Measurements from ENCODE around the gene SLC25A34. TPM values are rescaled to one million over a fixed set of nuclear protein-coding genes. Genes with fewer than 3 reads are reported as not detected.

SLC25A34 gene
- total and polyA plus RNA-seq, 11 donors = 1.6 to 71.2 (median 17.8) TPM

GRCh38 chr1:15755021-15755645 is 19.1 kb downstream of the SLC25A34 start:
- no peak overlapping the region for H3K27ac ChIP-seq
- no peak for DNase-seq
- H3K4me1 ChIP-seq = peaks cover 0 to 36% (median 18%) of the 10 kb centered on the region in 12 donors

DNA sequence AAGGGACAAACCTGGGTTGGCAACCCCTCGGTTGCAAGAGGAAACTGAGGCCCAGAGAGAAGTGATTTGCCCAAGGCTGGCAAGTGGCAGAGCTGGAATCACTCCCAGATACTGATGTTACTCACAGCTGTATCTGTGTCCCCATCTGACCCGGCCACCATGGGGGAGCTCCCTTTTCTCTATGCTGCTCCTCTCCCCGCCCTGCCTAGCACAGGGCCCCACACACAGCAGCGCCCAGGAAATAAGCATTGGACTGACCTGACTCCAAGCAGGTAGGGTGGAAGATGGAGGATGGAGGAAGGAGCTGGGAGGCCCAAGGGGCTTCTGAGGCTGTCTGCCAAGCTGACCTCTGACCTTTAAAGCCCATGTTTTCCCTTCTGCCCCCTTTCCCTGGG is 19.6 kb downstream of the SLC25A34 start:
- ATAC-seq (no peak), DNase-seq (no peak)
- peaks cover 0 to 38% (median 22%) of the 10 kb centered on the region in 12 donors for H3K4me1 ChIP-seq
- H3K9me3 ChIP-seq = no peaks in the 10 kb centered on the region
- intact Hi-C loops (cut with DNase I) = loop anchor here in 1 of 10 donors (10.0 kb wide), 1 partner anchor 161 kb away; no protein-coding TSS in a partner anchor
- TF ChIP-seq CTCF (IDR thresholded peaks at IDR 0.05) = no peak
- no peak for TF ChIP-seq POLR2A (IDR thresholded peaks at IDR 0.05)
- peaks cover 0 to 47% (median 3%) of the 10 kb centered on the region in 9 donors for H3K27me3 ChIP-seq
- no peaks in the 10 kb centered on the region for H3K36me3 ChIP-seq
- no peak overlapping the region for H3K4me3 ChIP-seq
- WGBS, 4 donors = 82 to 96% (median 84%) methylated on average over 4 of the region's 4 CpGs
- H3K27ac ChIP-seq = no peak overlapping the region

More at GRCh38 chr1:15755021-15755645, 19.1 kb downstream of the SLC25A34 start:
- intact Hi-C loops (cut with DNase I) = loop anchor here in 1 of 10 donors (10.0 kb wide), 1 partner anchor 160 kb away; no protein-coding TSS in a partner anchor
- Histone ChIP-seq H3K36me3 (no peaks in the 10 kb centered on the region), H3K9me3 (no peaks in the 10 kb centered on the region), H3K27me3 (peaks cover 0 to 42% (median 3%) of the 10 kb centered on the region in 9 donors), H3K4me3 (no peak overlapping the region)
- TF ChIP-seq CTCF (IDR thresholded peaks at IDR 0.05) (no peak), POLR2A (IDR thresholded peaks at IDR 0.05) (no peak)
- WGBS, 4 donors = 78 to 94% (median 85%) methylated on average over 2 of the region's 2 CpGs
- no peak for ATAC-seq

DNA sequence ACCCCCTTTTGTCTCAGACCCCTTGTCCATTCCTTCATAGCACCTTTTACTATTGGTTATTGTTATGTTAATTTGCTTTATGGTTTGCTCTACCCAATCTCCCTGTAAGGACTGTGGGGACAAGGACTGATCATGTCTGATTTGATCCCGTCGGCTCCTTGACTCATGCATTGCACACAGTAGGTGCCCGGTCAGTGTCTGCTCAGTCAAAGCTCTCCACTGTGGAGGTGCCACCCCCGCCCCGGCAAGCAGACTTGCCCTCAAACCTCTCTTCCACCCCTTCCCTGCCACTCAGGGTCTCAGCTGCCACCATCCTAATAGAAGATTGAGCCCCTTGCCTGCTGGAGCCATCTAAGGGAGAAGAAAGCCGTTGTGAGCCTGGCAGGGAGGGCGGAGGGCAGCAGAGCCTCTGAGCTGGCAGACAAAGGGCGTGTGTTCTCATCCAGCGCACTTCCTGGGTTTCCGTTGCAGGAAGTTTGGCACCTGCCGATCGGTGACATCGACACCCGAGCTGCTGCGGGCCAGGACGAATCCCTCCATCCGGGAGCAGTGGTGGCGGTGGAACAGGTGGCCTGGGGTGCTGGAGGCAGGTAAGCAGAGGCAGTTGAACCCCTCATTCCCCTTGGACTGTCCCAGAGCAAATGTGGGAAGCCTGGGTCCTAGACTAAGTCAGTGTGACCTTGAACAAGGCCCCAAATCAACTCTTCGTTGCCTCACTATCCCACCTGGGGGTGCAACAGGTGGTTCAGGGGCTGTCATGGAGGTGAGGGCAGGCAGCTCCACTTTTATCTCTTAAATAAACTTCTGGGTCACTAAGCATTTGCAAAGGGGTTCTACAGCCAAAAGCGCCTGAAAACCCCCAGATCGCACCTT is 20.3 kb downstream of the SLC25A34 start:
- DNase-seq (no peak), ATAC-seq (no peak)
- intact Hi-C loops (cut with DNase I) = loop anchor here in 1 of 10 donors (10.0 kb wide), 1 partner anchor 162 kb away; no protein-coding TSS in a partner anchor
- Histone ChIP-seq H3K4me1 (peaks cover 0 to 45% (median 29%) of the 10 kb centered on the region in 12 donors), H3K4me3 (no peak overlapping the region), H3K9me3 (no peaks in the 10 kb centered on the region), H3K36me3 (no peaks in the 10 kb centered on the region), H3K27me3 (peaks cover 0 to 53% (median 3%) of the 10 kb centered on the region in 9 donors), H3K27ac (no peak overlapping the region)
- 63 to 92% (median 70%) methylated on average over 18 to 21 of the region's 21 CpGs for WGBS, 4 donors
- TF ChIP-seq POLR2A (IDR thresholded peaks at IDR 0.05) (no peak), CTCF (IDR thresholded peaks at IDR 0.05) (no peak)

All from heart left ventricle (tissue), 16 donors.